Parathyroid adenoma (tissue), 2 donors: ENCODE results near the gene UBE2E1.
"Not testable (repeated sequence)": the region's sequence is repeated elsewhere in the genome, so short reads cannot be mapped to it uniquely, and the experiment has no call there.

Experiments used
- H2AFZ ChIP-seq: fragments of 300-600 bp; sonication (generic); one replicate; pipeline ENCODE4 v1.7.0; 2017; ENCODE audit warnings: antibody characterized with exemption, mild to moderate bottlenecking
- H3K27ac ChIP-seq: fragments of 300-600 bp; sonication (generic); one replicate; pipeline ENCODE4 v1.7.0; 2017
- H3K27me3 ChIP-seq: fragments of 300-600 bp; sonication (generic); one replicate; pipeline ENCODE4 v1.7.0; 2017; ENCODE audit warnings: low read length; ENCODE audit not compliant: control insufficient read depth, insufficient read depth
- H3K36me3 ChIP-seq: fragments of 300-600 bp; sonication (generic); one replicate; pipeline ENCODE4 v1.7.0; 2017; ENCODE audit warnings: low read length; ENCODE audit not compliant: control insufficient read depth, insufficient read depth
- H3K4me1 ChIP-seq: fragments of 300-600 bp; sonication (generic); one replicate; pipeline ENCODE4 v1.7.0; 2017; ENCODE audit warnings: control low read depth
- H3K4me2 ChIP-seq: fragments of 300-600 bp; sonication (generic); one replicate; pipeline ENCODE4 v1.7.0; 2017; ENCODE audit warnings: low read length
- H3K4me3 ChIP-seq: fragments of 300-600 bp; sonication (generic); one replicate; pipeline ENCODE4 v1.7.0; 2017; ENCODE audit warnings: low read depth, low read length
- H3K79me2 ChIP-seq: fragments of 300-600 bp; sonication (generic); one replicate; pipeline ENCODE4 v1.7.0; 2017; ENCODE audit warnings: control low read depth
- H3K9ac ChIP-seq: fragments of 300-600 bp; sonication (generic); one replicate; pipeline ENCODE4 v1.7.0; 2017; ENCODE audit warnings: mild to moderate bottlenecking
- H3K9me3 ChIP-seq: fragments of 300-600 bp; sonication (generic); one replicate; pipeline ENCODE4 v1.7.0; 2017; ENCODE audit warnings: low read length; ENCODE audit not compliant: control insufficient read depth
- TF ChIP-seq, protein P1 (sequence below): fragments of 300-600 bp; sonication (generic); IDR thresholded peaks from one replicate; pipeline ENCODE4 v1.7.0; 2017; ENCODE audit warnings: antibody characterized with exemption, mild to moderate bottlenecking
- donor health status: primary hyperparathyroidism.

Gene UBE2E1

DNA sequence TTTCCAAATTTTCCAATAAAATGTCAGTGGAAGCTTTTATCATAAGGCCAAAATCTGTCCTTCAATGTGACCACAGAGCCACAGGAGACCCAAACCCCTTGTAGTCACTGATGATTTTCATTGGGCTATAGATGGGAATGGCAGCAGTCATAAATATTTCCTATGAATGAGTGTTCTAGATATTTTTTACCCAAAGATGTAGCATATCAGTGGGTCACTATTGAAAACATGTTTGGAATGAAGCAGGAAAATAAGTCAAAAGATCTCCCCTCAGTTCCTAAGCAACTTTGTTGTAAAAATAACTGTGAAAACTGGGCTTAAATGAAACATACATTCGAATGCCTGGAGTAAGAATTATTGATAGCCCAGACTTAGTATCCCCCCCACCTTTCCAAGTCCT is 62.1 kb downstream of the UBE2E1 start:
- TF ChIP-seq, protein P1, sequence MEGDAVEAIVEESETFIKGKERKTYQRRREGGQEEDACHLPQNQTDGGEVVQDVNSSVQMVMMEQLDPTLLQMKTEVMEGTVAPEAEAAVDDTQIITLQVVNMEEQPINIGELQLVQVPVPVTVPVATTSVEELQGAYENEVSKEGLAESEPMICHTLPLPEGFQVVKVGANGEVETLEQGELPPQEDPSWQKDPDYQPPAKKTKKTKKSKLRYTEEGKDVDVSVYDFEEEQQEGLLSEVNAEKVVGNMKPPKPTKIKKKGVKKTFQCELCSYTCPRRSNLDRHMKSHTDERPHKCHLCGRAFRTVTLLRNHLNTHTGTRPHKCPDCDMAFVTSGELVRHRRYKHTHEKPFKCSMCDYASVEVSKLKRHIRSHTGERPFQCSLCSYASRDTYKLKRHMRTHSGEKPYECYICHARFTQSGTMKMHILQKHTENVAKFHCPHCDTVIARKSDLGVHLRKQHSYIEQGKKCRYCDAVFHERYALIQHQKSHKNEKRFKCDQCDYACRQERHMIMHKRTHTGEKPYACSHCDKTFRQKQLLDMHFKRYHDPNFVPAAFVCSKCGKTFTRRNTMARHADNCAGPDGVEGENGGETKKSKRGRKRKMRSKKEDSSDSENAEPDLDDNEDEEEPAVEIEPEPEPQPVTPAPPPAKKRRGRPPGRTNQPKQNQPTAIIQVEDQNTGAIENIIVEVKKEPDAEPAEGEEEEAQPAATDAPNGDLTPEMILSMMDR, result no peak

DNA sequence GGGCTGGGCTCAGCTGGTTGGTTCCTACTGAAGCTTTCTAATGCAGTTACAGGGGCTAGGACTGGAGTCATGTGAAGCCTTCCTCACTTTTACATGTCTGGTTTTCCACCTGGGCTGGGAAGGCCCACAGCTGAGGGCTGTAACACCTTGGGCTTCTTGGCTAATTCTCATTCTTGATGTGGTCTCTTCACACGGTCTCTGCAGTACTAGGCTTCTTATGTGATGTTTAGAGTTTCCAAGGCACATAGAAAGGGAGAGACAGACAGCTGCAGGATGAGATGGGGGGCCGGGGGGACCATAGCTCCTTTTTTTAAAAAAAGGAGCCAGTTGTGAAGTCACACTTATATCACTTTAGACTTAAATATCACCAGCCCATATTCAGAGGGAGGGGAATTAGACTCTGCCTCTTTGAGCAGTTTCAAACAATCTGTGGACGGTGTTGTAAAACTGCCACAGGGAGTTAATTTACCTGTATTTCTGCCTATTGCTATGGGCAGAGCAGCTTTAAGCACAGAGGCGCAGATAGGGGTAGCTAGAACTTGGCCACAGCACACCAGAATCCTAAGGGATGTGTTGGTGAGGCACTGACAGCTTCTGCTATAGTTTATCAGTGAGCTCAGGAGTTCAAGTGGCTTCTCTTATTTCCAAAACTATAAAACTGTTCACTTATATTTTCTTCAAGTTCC is 64.4 kb downstream of the UBE2E1 start:
- H3K36me3 ChIP-seq, result no peaks in the 10 kb centered on the region
- peaks cover 20% of the 10 kb centered on the region for H3K79me2 ChIP-seq
- H3K4me3 ChIP-seq, result no peak overlapping the region
- H3K9me3 ChIP-seq, result no peaks in the 10 kb centered on the region
- H3K27ac ChIP-seq, result no peak overlapping the region
- no peaks in the 10 kb centered on the region for H3K27me3 ChIP-seq
- H3K4me2 ChIP-seq, result no peak overlapping the region
- no peak overlapping the region for H3K9ac ChIP-seq
- H2AFZ ChIP-seq, result no peak overlapping the region
- TF ChIP-seq, protein P1, result no peak
- H3K4me1 ChIP-seq, result peaks cover 11% of the 10 kb centered on the region

More for the DNA sequence above, 62.1 kb downstream of the UBE2E1 start:
- Histone ChIP-seq H2AFZ (no peak overlapping the region), H3K9ac (no peak overlapping the region), H3K4me1 (peaks cover 11% of the 10 kb centered on the region), H3K79me2 (peaks cover 11% of the 10 kb centered on the region), H3K27ac (no peak overlapping the region), H3K4me2 (no peak overlapping the region), H3K4me3 (no peak overlapping the region), H3K36me3 (no peaks in the 10 kb centered on the region), H3K27me3 (no peaks in the 10 kb centered on the region), H3K9me3 (no peaks in the 10 kb centered on the region)

DNA sequence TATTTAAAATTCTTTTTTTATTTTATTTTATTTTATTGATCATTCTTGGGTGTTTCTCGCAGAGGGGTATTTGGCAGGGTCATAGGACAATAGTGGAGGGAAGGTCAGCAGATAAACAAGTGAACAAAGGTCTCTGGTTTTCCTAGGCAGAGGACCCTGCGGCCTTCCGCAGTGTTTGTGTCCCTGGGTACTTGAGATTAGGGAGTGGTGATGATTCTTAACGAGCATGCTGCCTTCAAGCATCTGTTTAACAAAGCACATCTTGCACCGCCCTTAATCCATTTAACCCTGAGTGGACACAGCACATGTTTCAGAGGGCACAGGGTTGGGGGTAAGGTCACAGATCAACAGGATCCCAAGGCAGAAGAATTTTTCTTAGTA is 64.9 kb downstream of the UBE2E1 start:
- not testable (repeated sequence) for H3K4me3 ChIP-seq, H3K36me3 ChIP-seq, H3K9ac ChIP-seq, H3K9me3 ChIP-seq, H3K4me1 ChIP-seq, H3K27me3 ChIP-seq, H3K4me2 ChIP-seq, H2AFZ ChIP-seq, H3K27ac ChIP-seq
- peaks cover 23% of the 10 kb centered on the region for H3K79me2 ChIP-seq

DNA sequence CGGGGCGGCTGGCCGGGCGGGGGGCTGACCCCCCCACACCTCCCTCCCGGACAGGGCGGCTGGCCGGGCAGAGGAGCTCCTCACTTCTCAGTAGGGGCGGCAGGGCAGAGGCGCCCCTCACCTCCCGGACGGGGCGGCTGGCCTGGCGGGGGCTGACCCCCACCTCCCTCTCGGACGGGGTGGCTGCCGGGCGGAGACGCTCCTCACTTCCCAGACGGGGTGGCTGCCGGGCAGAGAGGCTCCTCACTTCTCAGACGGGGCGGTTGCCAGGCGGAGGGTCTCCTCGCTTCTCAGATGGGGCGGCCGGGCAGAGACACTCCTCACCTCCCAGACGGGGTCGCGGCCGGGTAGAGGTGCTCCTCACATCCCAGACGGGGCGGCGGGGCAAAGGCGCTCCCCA is 65.6 kb downstream of the UBE2E1 start:
- not testable (repeated sequence) for H3K9ac ChIP-seq, H3K27ac ChIP-seq, H3K9me3 ChIP-seq, H3K4me2 ChIP-seq, H3K4me1 ChIP-seq, H2AFZ ChIP-seq, H3K36me3 ChIP-seq, H3K4me3 ChIP-seq, H3K27me3 ChIP-seq
- H3K79me2 ChIP-seq, result peaks cover 25% of the 10 kb centered on the region

- H3K4me3 ChIP-seq, result no peak overlapping the region
- no peaks in the 10 kb centered on the region for H3K27me3 ChIP-seq
- no peaks in the 10 kb centered on the region for H3K9me3 ChIP-seq
- H3K27ac ChIP-seq, result no peak overlapping the region
- TF ChIP-seq, protein P1, result no peak
- no peak overlapping the region for H3K4me2 ChIP-seq
- H3K36me3 ChIP-seq, result no peaks in the 10 kb centered on the region
- no peak overlapping the region for H3K9ac ChIP-seq
- H2AFZ ChIP-seq, result no peak overlapping the region
- H3K79me2 ChIP-seq, result peaks cover 28% of the 10 kb centered on the region
- peaks cover 3% of the 10 kb centered on the region for H3K4me1 ChIP-seq
Observed at GRCh38 chr3:23872330-23872729, 66.6 kb downstream of the UBE2E1 start.

GRCh38 chr3:23873941-23874340 is 68.2 kb downstream of the UBE2E1 start:
- TF ChIP-seq, protein P1, result no peak
- Histone ChIP-seq H3K9ac (no peak overlapping the region), H3K9me3 (no peaks in the 10 kb centered on the region), H3K4me3 (no peak overlapping the region), H2AFZ (no peak overlapping the region), H3K4me2 (no peak overlapping the region), H3K27me3 (no peaks in the 10 kb centered on the region), H3K4me1 (peaks cover 3% of the 10 kb centered on the region), H3K36me3 (no peaks in the 10 kb centered on the region), H3K79me2 (peaks cover 28% of the 10 kb centered on the region), H3K27ac (no peak overlapping the region)
